GM18499 (cell line): ENCODE results near the gene HTN3.
"Not testable (repeated sequence)": the region's sequence is repeated elsewhere in the genome, so short reads cannot be mapped to it uniquely, and the experiment has no call there.

Experiments used
- ATAC-seq: cut with Tn5 transposase; IDR thresholded peaks from one replicate; pipeline ENCODE4 v1.9.1; 2021; ENCODE audit warnings: moderate number of reproducible peaks; ENCODE audit not compliant: insufficient read depth, unreplicated experiment

HTN3 gene

GRCh38 chr4:70028159-70028558, at the start of gene HTN3:
Gene HTN3 (plus strand): TSS chr4:70028459. CDS start chr4:70030741, 2,282 bp downstream.
- not testable (repeated sequence) for ATAC-seq

GRCh38 chr4:69984030-69984443, 44.2 kb upstream of the HTN3 start:
- ATAC-seq, result no peak

- no peak for ATAC-seq
Measured at GRCh38 chr4:69986663-69987062, 41.6 kb upstream of the HTN3 start.

- ATAC-seq, result no peak
Measured at GRCh38 chr4:69991016-69991415, 37.2 kb upstream of the HTN3 start.

- no peak for ATAC-seq
Measured at GRCh38 chr4:69994782-69995181, 33.5 kb upstream of the HTN3 start.

GRCh38 chr4:69995526-69996016, 32.7 kb upstream of the HTN3 start, which contains the start of gene STATH:
Gene STATH (plus strand): TSS chr4:69995966. CDS start chr4:69998438, 2,472 bp downstream.
- no peak for ATAC-seq

GRCh38 chr4:69999420-69999819, 28.8 kb upstream of the HTN3 start:
- ATAC-seq, result no peak

GRCh38 chr4:70000711-70001110, 27.5 kb upstream of the HTN3 start:
- ATAC-seq, result no peak

GRCh38 chr4:70002507-70002906, 25.8 kb upstream of the HTN3 start:
- no peak for ATAC-seq

- ATAC-seq, result no peak
Measured at GRCh38 chr4:70008771-70009170, 19.5 kb upstream of the HTN3 start.

GRCh38 chr4:70019006-70019405, 9.3 kb upstream of the HTN3 start:
- ATAC-seq, result not testable (repeated sequence)

- ATAC-seq, result no peak
Measured at GRCh38 chr4:70023218-70023617, 5.0 kb upstream of the HTN3 start.

- ATAC-seq, result no peak
Measured at GRCh38 chr4:70027011-70027410, 1.2 kb upstream of the HTN3 start.

GRCh38 chr4:70037559-70037958, 9.3 kb downstream of the HTN3 start:
- not testable (repeated sequence) for ATAC-seq

GRCh38 chr4:70039928-70040327, 11.7 kb downstream of the HTN3 start:
- not testable (repeated sequence) for ATAC-seq

GRCh38 chr4:70041652-70042286, 13.5 kb downstream of the HTN3 start:
- no peak for ATAC-seq

GRCh38 chr4:70050138-70050537, 21.9 kb downstream of the HTN3 start, which contains the start of gene HTN1:
Gene HTN1 (plus strand): TSS chr4:70050438. CDS start chr4:70053077, 2,639 bp downstream.
- ATAC-seq, result not testable (repeated sequence)

- not testable (repeated sequence) for ATAC-seq
Measured at GRCh38 chr4:70056534-70056933, 28.3 kb downstream of the HTN3 start.

GRCh38 chr4:70057651-70058050, 29.4 kb downstream of the HTN3 start:
- ATAC-seq, result no peak

GRCh38 chr4:70059149-70059548, 30.9 kb downstream of the HTN3 start:
- no peak for ATAC-seq

GRCh38 chr4:70062000-70062399, 33.7 kb downstream of the HTN3 start:
- peak; percentile 75 for ATAC-seq

- ATAC-seq, result no peak
Measured at GRCh38 chr4:70080205-70080604, 51.9 kb downstream of the HTN3 start.
